Fibroblast of peridontal ligament (primary cell): ENCODE data around the gene PRSS1.

Source experiments
- DNase-seq: peaks from one replicate; pipeline ENCODE4 v3.0.0-alpha.2; 2010; ENCODE audit errors: extremely low read depth

Gene PRSS1

DNA sequence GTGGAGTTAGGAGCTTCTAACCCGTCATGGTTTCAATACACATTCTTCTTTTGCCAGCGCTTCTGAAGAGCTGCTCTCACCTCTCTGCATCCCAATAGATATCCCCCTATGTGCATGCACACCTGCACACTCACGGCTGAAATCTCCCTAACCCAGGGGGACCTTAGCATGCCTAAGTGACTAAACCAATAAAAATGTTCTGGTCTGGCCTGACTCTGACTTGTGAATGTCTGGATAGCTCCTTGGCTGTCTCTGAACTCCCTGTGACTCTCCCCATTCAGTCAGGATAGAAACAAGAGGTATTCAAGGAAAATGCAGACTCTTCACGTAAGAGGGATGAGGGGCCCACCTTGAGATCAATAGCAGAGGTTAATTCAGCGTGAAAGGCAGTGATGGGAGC lies 43.9 kb downstream of the PRSS1 start:
- no peak for DNase-seq

DNA sequence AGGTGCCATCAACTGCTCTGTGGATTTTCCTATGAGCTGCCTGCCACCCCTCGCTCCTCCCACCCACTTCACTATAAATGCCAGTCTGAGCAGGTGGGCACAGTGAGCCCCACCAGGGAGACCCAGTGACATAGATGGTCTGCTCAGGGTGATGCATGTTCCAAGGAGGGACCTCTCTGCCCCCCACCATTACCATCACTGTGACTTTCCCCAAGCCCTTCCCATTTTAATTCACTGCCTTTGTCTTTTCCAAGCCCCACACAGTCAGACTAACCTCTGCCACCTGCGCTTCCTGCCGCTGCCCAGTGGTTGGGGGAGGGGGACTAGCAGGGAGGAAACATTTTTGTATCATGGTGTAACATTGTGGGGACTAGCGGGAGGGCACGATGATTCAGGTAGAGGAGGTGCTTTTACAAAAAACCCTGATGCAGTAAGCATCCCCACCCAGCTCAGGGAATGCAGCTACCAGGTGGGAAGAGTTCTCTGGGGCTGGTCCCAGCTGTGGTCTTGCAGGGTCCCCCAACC lies 46.1 kb downstream of the PRSS1 start:
- no peak for DNase-seq

DNA sequence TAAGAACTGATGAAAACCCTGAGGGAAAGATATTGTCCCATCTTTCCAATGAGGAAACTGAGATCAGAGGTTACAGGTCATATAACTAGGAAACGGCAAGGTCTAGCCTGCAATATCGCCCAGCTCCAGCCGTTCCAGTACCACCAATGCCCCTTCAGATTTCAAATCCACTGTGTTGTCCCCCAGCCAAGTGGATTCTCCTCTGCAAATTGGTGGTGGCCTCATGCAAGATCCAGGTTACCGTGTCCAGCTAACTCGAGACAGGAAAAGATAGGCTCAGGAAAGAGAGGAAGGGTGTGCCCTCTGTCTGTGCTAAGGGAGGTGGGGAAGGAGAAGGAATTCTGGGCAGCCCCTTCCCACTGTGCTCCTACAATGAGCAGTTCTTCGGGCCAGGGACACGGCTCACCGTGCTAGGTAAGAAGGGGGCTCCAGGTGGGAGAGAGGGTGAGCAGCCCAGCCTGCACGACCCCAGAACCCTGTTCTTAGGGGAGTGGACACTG lies 46.8 kb downstream of the PRSS1 start:
- DNase-seq, result no peak

DNA sequence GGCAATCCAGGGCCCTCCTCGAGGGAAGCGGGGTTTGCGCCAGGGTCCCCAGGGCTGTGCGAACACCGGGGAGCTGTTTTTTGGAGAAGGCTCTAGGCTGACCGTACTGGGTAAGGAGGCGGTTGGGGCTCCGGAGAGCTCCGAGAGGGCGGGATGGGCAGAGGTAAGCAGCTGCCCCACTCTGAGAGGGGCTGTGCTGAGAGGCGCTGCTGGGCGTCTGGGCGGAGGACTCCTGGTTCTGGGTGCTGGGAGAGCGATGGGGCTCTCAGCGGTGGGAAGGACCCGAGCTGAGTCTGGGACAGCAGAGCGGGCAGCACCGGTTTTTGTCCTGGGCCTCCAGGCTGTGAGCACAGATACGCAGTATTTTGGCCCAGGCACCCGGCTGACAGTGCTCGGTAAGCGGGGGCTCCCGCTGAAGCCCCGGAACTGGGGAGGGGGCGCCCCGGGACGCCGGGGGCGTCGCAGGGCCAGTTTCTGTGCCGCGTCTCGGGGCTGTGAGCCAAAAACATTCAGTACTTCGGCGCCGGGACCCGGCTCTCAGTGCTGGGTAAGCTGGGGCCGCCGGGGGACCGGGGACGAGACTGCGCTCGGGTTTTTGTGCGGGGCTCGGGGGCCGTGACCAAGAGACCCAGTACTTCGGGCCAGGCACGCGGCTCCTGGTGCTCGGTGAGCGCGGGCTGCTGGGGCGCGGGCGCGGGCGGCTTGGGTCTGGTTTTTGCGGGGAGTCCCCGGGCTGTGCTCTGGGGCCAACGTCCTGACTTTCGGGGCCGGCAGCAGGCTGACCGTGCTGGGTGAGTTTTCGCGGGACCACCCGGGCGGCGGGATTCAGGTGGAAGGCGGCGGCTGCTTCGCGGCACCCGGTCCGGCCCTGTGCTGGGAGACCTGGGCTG lies 47.5 kb downstream of the PRSS1 start:
- DNase-seq, result no peak

DNA sequence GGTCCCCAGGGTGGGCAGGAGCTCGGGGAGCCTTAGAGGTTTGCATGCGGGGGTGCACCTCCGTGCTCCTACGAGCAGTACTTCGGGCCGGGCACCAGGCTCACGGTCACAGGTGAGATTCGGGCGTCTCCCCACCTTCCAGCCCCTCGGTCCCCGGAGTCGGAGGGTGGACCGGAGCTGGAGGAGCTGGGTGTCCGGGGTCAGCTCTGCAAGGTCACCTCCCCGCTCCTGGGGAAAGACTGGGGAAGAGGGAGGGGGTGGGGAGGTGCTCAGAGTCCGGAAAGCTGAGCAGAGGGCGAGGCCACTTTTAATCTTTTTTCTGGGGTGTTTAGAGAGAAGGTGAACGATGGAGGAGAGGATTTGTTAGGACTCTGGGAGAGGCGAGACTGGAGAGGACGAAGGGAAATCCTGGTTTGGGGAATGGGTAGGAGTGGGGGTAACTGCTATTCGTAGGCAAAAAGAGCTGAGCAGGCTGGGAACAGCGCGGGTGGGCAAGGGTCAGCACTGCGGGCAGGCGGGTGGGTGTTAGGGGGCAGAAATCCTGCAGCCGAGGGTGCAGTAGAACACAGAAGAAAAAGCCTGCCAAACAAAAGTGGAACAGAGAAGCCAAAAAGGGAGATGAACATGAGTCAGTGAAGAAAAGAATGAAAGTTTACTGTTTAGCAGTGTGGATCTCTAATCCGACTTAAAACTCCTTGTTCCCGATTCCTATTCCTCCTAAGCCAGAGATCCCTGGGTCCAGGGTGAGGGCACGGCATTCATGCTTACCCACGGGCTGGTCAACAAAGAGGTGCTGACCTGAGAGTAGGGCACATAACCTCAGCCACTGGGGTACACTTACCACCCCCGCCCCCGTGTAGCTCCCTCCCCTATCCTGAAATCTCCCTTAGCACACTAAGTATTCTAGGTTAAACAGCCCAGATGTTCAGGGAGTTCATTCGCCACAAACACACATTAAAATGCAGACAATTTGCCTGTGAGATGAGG lies 48.4 kb downstream of the PRSS1 start:
- DNase-seq, result peak; percentile 4

DNA sequence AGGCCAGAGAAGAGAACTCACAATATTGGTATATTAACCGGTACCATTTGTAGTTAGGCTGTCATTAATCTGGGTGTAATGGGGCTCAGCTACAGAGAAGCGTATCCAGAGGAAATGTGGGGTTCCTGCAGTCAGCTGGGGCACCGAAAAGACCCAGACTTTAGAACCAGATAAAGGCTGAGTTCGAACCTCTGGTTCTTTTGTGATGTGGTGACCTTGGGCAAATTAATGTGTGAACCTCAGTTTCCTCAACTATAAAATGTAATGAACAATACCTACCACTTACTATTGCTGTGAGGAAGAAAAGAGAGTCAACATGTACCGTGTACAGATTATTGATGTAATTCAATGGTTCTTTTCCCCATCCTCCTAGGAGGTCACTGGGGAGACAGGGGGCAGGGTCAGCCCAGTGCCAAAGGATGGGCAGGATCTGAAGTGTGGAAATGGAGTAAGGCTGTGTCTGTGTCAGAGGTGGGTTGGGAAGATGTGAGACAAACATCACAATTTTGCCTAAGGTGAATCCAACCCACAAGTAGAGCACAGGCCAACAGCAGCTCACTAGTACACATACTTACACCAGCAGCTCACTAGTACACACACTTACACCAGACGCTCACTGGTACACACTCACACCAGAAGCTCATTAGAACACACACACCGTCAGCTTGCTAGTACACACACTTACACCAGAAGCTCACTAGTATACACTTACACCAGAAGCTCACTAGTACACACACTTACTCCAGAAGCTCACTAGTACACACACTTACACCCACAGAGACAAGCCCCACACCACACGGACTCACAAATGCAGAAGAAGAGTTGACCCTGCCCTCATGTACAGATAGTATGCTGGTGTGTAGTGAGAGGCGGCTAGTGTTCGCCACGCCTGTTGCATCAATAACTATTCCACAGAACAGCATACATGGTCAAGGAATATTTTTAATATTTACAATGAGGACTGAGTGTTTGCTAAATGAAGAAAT lies 49.5 kb downstream of the PRSS1 start:
- no peak for DNase-seq

DNA sequence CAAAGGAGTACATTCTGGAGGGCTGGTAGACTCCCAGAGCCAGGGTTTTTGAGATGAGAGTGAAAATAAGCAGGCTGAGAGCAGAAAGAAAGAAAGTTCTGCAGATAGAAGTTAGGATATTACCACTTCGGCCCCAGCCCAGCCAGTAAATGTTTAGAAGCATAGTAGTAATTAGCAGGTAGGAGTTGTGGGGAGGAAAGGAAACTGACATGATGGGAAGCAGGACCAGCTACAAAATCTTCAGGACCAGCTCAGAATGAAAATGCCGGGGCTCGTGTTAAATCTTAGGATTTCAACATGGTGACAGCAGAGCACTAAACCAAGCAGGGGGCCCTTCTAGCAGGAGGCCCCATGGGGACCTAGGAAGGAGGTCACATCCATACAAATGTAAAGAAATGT lies 50.2 kb downstream of the PRSS1 start:
- no peak for DNase-seq

DNA sequence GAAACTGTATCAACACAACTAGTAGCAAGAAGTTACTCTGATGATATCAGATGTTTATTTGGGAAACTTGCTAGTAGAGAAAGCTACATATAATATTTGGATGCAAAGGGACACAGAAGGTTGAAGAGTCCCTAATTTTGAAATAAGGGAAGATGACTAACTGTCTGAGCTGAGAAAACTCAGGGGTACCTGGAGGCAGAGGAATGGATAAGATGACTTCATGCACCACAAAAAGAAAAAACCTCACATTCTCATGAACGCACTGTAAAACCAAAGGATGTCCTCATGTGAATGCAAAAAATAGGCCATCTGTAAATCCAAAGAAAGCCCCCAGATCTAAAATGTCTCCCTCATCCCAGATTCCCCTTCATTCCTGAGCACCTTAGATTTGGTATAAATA lies 50.8 kb downstream of the PRSS1 start:
- DNase-seq, result no peak

DNA sequence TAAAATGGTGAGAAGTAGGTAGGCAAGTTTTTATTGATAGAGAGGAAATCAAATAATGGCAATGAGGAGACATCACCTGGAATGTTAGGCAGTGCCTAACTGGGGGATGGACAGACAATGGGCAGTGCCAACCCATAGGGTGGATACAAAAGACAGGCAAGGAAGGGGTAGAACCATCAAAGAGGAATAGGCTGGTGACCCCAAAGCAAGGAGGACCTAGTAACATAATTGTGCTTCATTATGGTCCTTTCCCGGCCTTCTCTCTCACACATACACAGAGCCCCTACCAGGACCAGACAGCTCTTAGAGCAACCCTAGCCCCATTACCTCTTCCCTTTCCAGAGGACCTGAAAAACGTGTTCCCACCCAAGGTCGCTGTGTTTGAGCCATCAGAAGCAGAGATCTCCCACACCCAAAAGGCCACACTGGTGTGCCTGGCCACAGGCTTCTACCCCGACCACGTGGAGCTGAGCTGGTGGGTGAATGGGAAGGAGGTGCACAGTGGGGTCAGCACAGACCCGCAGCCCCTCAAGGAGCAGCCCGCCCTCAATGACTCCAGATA lies 51.5 kb downstream of the PRSS1 start:
- DNase-seq, result no peak

DNA sequence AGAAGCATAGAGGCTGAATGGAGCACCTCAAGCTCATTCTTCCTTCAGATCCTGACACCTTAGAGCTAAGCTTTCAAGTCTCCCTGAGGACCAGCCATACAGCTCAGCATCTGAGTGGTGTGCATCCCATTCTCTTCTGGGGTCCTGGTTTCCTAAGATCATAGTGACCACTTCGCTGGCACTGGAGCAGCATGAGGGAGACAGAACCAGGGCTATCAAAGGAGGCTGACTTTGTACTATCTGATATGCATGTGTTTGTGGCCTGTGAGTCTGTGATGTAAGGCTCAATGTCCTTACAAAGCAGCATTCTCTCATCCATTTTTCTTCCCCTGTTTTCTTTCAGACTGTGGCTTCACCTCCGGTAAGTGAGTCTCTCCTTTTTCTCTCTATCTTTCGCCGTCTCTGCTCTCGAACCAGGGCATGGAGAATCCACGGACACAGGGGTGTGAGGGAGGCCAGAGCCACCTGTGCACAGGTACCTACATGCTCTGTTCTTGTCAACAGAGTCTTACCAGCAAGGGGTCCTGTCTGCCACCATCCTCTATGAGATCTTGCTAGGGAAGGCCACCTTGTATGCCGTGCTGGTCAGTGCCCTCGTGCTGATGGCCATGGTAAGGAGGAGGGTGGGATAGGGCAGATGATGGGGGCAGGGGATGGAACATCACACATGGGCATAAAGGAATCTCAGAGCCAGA lies 52.5 kb downstream of the PRSS1 start:
- DNase-seq, result no peak

DNA sequence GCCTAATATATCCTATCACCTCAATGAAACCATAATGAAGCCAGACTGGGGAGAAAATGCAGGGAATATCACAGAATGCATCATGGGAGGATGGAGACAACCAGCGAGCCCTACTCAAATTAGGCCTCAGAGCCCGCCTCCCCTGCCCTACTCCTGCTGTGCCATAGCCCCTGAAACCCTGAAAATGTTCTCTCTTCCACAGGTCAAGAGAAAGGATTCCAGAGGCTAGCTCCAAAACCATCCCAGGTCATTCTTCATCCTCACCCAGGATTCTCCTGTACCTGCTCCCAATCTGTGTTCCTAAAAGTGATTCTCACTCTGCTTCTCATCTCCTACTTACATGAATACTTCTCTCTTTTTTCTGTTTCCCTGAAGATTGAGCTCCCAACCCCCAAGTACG lies 53.0 kb downstream of the PRSS1 start:
- no peak for DNase-seq
